Measurements from ENCODE around the gene SETD6. TPM values are rescaled to one million over a fixed set of nuclear protein-coding genes. Genes with fewer than 3 reads are reported as not detected.
A peak's percentile ranks its signal among the peaks of the same experiment; 100 is the strongest.

Gene SETD6
- polyA plus RNA-seq, 2 of the 4 experiments (the other 2 are of a cell fraction), result 19.2 to 27.5 TPM

GRCh38 chr16:58503863-58504688, 11.2 kb upstream of the SETD6 start:
- CTCF ChIA-PET, result interaction anchor here (1.6 kb wide), 1 partner anchor 252 kb away, joined by 3 read pairs; no protein-coding TSS in a partner anchor
- Histone ChIP-seq H3K4me3 (no peak overlapping the region), H3K27ac (no peak overlapping the region), H3K9me3 (no peaks in the 10 kb centered on the region), H3K4me2 (no peak overlapping the region), H3K4me1 (peaks cover 8% of the 10 kb centered on the region; the same call in 2 of the 3 replicates)
- TF ChIP-seq ZSCAN20 (CRISPR knock-in tag; IDR thresholded peaks at IDR 0.05) (no peak), CEBPB (IDR thresholded peaks at IDR 0.05) (no peak), HOXB5 (CRISPR knock-in tag; IDR thresholded peaks at IDR 0.05) (no peak), CHD4 (IDR thresholded peaks at IDR 0.05; ENCODE audit: borderline replicate concordance) (no peak), MAX (IDR thresholded peaks at IDR 0.05) (no peak), MYC (IDR thresholded peaks at IDR 0.05; ENCODE audit: borderline replicate concordance, low read length) (no peak), NR3C1 (IDR thresholded peaks at IDR 0.05) (no peak), ZC3H11A (IDR thresholded peaks at IDR 0.05) (no peak), HOXA7 (CRISPR knock-in tag; IDR thresholded peaks at IDR 0.05) (no peak), CBX2 (IDR thresholded peaks at IDR 0.05; ENCODE audit: borderline replicate concordance, low read depth) (no peak), FOSB (CRISPR knock-in tag; IDR thresholded peaks at IDR 0.05) (no peak), JUN (IDR thresholded peaks at IDR 0.05) (no peak)
- DNase-seq (ENCODE audit: low read depth in 1 of 2, low spot score in 1 of 2), result no peak
- no peak for FAIRE-seq
- ATAC-seq, result no peak
- 91% methylated on average over 18 of the region's 21 CpGs for WGBS (ENCODE audit: missing lambda C conversion rate)
- POLR2A ChIA-PET, result no interaction called here

- H3K4me2 ChIP-seq, result no peak overlapping the region
- POLR2A ChIA-PET, result no interaction called here
- no peaks in the 10 kb centered on the region for H3K9me3 ChIP-seq
- H3K4me1 ChIP-seq, result no peaks in the 10 kb centered on the region
- H3K27ac ChIP-seq, result no peak overlapping the region
- DNase-seq (ENCODE audit: low read depth in 1 of 2, low spot score in 1 of 2), result no peak
- CTCF ChIA-PET, result interaction anchor here (1.5 to 2.1 kb wide), 2 partner anchors 169 to 250 kb away, joined by 5 to 13 read pairs; no protein-coding TSS in a partner anchor
- peak in 1 of 2 experiments; percentile 6; a peak in 1 of 6 replicates for ATAC-seq
- FAIRE-seq, result no peak
- 79% methylated on average over 15 of the region's 20 CpGs for WGBS (ENCODE audit: missing lambda C conversion rate)
- no peak overlapping the region for H3K4me3 ChIP-seq
- no peak for TF ChIP-seq ZC3H11A (IDR thresholded peaks at IDR 0.05)
Observed at GRCh38 chr16:58506241-58507194, 8.8 kb upstream of the SETD6 start.

- ATAC-seq (no peak), FAIRE-seq (no peak), DNase-seq (ENCODE audit: low read depth in 1 of 2, low spot score in 1 of 2) (no peak)
- no peak overlapping the region for H3K4me2 ChIP-seq
- WGBS (ENCODE audit: missing lambda C conversion rate), result 65% methylated on average over 14 of the region's 15 CpGs
- H3K9me3 ChIP-seq, result no peaks in the 10 kb centered on the region
- no peaks in the 10 kb centered on the region for H3K4me1 ChIP-seq
- no peak overlapping the region for H3K4me3 ChIP-seq
- ChIA-PET POLR2A (no interaction called here), CTCF (interaction anchor here (2.1 to 7.4 kb wide), 2 partner anchors 154 to 170 kb away, joined by 13 to 110 read pairs; no protein-coding TSS in a partner anchor)
- H3K27ac ChIP-seq, result no peak overlapping the region
- TF ChIP-seq BHLHE40 (IDR thresholded peaks at IDR 0.05; ENCODE audit: low read depth, low read length), result no peak
- TF ChIP-seq RNF2 (IDR thresholded peaks at IDR 0.05; ENCODE audit: borderline replicate concordance, low read depth), result no peak
- no peak for TF ChIP-seq ZSCAN20 (CRISPR knock-in tag; IDR thresholded peaks at IDR 0.05)
- no peak for TF ChIP-seq EHF (CRISPR knock-in tag; IDR thresholded peaks at IDR 0.05)
- TF ChIP-seq RAD21 (conservative IDR thresholded peaks at IDR 0.05 in 1 of 2, IDR thresholded peaks at IDR 0.05 in 1 of 2), result no peak
- TF ChIP-seq USF2 (IDR thresholded peaks at IDR 0.05), result no peak
- no peak for TF ChIP-seq ZFP36 (IDR thresholded peaks at IDR 0.05; ENCODE audit: borderline replicate concordance, partially characterized antibody)
- no peak for TF ChIP-seq PBX3 (IDR thresholded peaks at IDR 0.05)
- no peak for TF ChIP-seq RCOR1 (IDR thresholded peaks at IDR 0.05; ENCODE audit: low read depth, low read length)
- TF ChIP-seq MYC (IDR thresholded peaks at IDR 0.05; ENCODE audit: borderline replicate concordance, low read length), result no peak
- no peak for TF ChIP-seq HES2 (IDR thresholded peaks at IDR 0.05)
- TF ChIP-seq MAX (IDR thresholded peaks at IDR 0.05), result no peak
- no peak for TF ChIP-seq CHD4 (IDR thresholded peaks at IDR 0.05; ENCODE audit: borderline replicate concordance)
- no peak for TF ChIP-seq E2F6 (IDR thresholded peaks at IDR 0.05; ENCODE audit: borderline replicate concordance, low read depth)
- no peak for TF ChIP-seq RFX5 (IDR thresholded peaks at IDR 0.05)
Observed at GRCh38 chr16:58507195-58507962, 7.9 kb upstream of the SETD6 start.

Measured in A549 (cell line).